Activated CD4-positive, alpha-beta T cell treated with anti-CD3 and anti-CD28 coated beads, Interleukin-2, amount 10 ng/mL, durations not matched to agents 24 days and 14 days (primary cell): ENCODE measurements around the gene SNAPIN. TPM values are rescaled to one million over a fixed set of nuclear protein-coding genes. Genes with fewer than 3 reads are reported as not detected.

Source experiments
- DNase-seq: peaks from one replicate; pipeline ENCODE4 v3.0.0; 2022
- H3K27ac Mint-ChIP-seq: one replicate; pipeline ENCODE4 v1.8.0; 2022; ENCODE audit warnings: mild to moderate bottlenecking, mixed read lengths
- H3K27me3 Mint-ChIP-seq: one replicate; pipeline ENCODE4 v1.8.0; 2022; ENCODE audit warnings: mixed read lengths
- H3K36me3 Mint-ChIP-seq: one replicate; pipeline ENCODE4 v1.8.0; 2022; ENCODE audit warnings: low read depth, mild to moderate bottlenecking, mixed read lengths
- H3K4me1 Mint-ChIP-seq: one replicate; pipeline ENCODE4 v1.8.0; 2021; ENCODE audit warnings: mixed read lengths
- H3K4me3 Mint-ChIP-seq: one replicate; pipeline ENCODE4 v1.8.0; 2022; ENCODE audit warnings: mild to moderate bottlenecking, moderate library complexity, mixed read lengths
- H3K9me3 Mint-ChIP-seq: one replicate; pipeline ENCODE4 v1.8.0; 2021; ENCODE audit warnings: mixed read lengths
- intact Hi-C: fragments of 100-400 bp; cut with micrococcal nuclease; formaldehyde crosslinking; loops from one replicate; pipeline ENCODE4 v1.15.1; 2023
- total RNA-seq: library from RNA; stranded (reverse); gene quantifications from 2 replicates; pipeline ENCODE4 v1.2.3, GENCODE V29; 2022

SNAPIN gene
- total RNA-seq, 1 donor from 2014 or later: 28.6 TPM

- Mint-ChIP-seq H3K4me3 (no peak within 1 kb of the TSS), H3K4me1 (peaks cover 8% of the 10 kb centered on the region), H3K9me3 (no peaks in the 10 kb centered on the region), H3K36me3 (no peaks in the 10 kb centered on the region), H3K27me3 (no peaks in the 10 kb centered on the region), H3K27ac (peak within 1 kb of the TSS; percentile 32)
- intact Hi-C loops: loop anchor here (2.0 kb wide), 1 partner anchor 84 kb away; no protein-coding TSS in a partner anchor
- no peak for DNase-seq
These were observed 42.2 kb upstream of the SNAPIN start, which contains the start of gene S100A14 for GRCh38 chr1:153616144-153616916. TSS of gene S100A14 (minus strand) at chr1:153616325. CDS start at chr1:153615858, 467 bp downstream.

DNA sequence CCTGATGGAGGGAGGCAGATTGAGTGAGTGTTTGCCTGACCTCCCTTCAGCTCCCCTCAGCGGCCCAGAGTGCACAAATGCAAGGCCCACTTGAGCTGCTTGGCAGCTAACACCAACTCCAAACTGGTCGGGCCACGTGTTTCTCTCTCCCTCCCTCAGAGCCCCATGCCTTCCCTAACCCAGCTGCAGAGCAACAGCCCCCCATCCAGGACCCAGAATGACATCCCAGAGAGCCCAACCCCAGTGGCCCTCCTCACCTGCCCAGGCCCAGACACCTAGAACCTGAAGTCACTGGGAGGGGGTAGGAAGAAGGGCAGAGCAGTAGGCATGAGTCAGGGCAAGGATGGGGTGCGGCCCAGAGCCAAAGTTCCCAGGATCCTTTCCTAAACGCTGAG, 41.6 kb upstream of the SNAPIN start:
- intact Hi-C loops: loop anchor here (1.0 to 2.0 kb wide), 4 partner anchors 45 to 106 kb away; no protein-coding TSS in a partner anchor
- H3K9me3 Mint-ChIP-seq: no peaks in the 10 kb centered on the region
- no peaks in the 10 kb centered on the region for H3K27me3 Mint-ChIP-seq
- DNase-seq: no peak
- H3K27ac Mint-ChIP-seq: peak overlapping the region; percentile 32
- H3K4me3 Mint-ChIP-seq: no peak overlapping the region
- no peaks in the 10 kb centered on the region for H3K36me3 Mint-ChIP-seq
- peaks cover 8% of the 10 kb centered on the region for H3K4me1 Mint-ChIP-seq

- no peaks in the 10 kb centered on the region for H3K27me3 Mint-ChIP-seq
- intact Hi-C loops: loop anchor here (1.0 to 2.0 kb wide), 4 partner anchors 45 to 106 kb away; no protein-coding TSS in a partner anchor
- H3K4me1 Mint-ChIP-seq: peaks cover 8% of the 10 kb centered on the region
- peak; percentile 93 for DNase-seq
- no peaks in the 10 kb centered on the region for H3K9me3 Mint-ChIP-seq
- H3K27ac Mint-ChIP-seq: no peak overlapping the region
- no peak overlapping the region for H3K4me3 Mint-ChIP-seq
- H3K36me3 Mint-ChIP-seq: no peaks in the 10 kb centered on the region
These were observed 40.8 kb upstream of the SNAPIN start for GRCh38 chr1:153617663-153618062.

- H3K36me3 Mint-ChIP-seq: no peaks in the 10 kb centered on the region
- no peaks in the 10 kb centered on the region for H3K27me3 Mint-ChIP-seq
- H3K4me3 Mint-ChIP-seq: no peak overlapping the region
- DNase-seq: no peak
- no peaks in the 10 kb centered on the region for H3K9me3 Mint-ChIP-seq
- H3K4me1 Mint-ChIP-seq: peaks cover 8% of the 10 kb centered on the region
- H3K27ac Mint-ChIP-seq: no peak overlapping the region
- intact Hi-C loops: no loop called here
These were observed 39.3 kb upstream of the SNAPIN start for GRCh38 chr1:153619171-153619570.

- Mint-ChIP-seq H3K9me3 (no peaks in the 10 kb centered on the region), H3K36me3 (no peaks in the 10 kb centered on the region), H3K27me3 (no peaks in the 10 kb centered on the region), H3K4me3 (no peak overlapping the region), H3K4me1 (no peaks in the 10 kb centered on the region), H3K27ac (no peak overlapping the region)
- intact Hi-C loops: no loop called here
- DNase-seq: no peak
These were observed 35.4 kb upstream of the SNAPIN start for GRCh38 chr1:153623101-153623500.

DNA sequence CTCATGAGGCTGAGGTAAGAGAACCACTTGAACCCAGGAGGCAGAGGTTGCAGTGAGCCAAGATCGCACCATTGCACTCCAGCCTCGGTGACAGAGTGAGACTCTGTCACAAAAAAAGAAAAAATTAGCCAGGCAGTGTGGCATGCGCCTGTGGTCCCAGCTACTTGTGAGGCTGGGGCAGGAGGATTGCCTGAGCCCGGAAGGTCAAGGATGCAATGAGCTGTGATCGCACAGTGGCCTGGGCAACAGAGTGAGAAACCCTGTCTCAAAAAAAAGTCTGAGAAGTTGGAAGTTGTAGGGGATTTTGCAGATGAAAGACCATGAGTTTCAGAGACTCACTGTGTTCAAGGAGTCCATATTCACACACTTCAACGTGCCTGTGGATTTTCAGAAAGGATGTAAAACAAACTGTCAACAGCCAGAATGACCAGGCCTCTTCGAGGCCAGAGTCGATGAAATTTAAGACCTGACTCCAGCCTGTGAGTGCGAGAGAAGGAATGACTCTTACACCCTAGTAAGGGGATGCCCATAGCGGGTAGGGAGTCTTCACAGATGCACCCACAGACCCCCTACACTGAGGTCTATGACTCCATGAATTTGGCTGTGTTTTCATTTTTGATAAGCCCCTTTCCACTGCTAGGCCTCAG, 33.4 kb upstream of the SNAPIN start:
- H3K9me3 Mint-ChIP-seq: no peaks in the 10 kb centered on the region
- no peaks in the 10 kb centered on the region for H3K36me3 Mint-ChIP-seq
- intact Hi-C loops: no loop called here
- no peaks in the 10 kb centered on the region for H3K27me3 Mint-ChIP-seq
- H3K27ac Mint-ChIP-seq: no peak overlapping the region
- DNase-seq: no peak
- H3K4me1 Mint-ChIP-seq: no peaks in the 10 kb centered on the region
- H3K4me3 Mint-ChIP-seq: no peak overlapping the region

DNA sequence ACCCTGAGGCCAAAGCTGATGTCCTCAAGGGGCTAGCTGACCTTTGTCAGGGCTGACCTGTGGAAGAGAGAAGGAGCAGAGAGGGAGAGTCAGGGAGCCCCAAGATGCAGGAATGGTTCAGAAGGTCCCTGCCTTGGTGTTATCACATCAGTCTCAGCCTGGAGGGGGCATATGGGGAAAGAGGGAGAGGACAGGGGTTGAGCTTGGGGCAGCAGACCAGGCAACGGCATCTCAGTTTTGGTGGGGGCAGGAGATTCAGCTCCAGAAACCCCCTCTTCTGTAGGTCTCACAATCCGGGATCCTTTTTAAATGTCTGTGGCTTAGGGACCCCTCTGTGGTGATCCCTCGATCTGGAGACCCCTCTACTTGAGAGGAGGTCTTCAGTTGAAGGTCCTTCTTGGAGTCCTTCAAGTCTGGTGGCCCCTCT, 32.0 kb upstream of the SNAPIN start:
- Mint-ChIP-seq H3K9me3 (no peaks in the 10 kb centered on the region), H3K36me3 (peaks cover 1% of the 10 kb centered on the region), H3K27me3 (no peaks in the 10 kb centered on the region), H3K4me3 (no peak overlapping the region), H3K27ac (no peak overlapping the region), H3K4me1 (peaks cover 7% of the 10 kb centered on the region)
- DNase-seq: no peak
- intact Hi-C loops: no loop called here

DNA sequence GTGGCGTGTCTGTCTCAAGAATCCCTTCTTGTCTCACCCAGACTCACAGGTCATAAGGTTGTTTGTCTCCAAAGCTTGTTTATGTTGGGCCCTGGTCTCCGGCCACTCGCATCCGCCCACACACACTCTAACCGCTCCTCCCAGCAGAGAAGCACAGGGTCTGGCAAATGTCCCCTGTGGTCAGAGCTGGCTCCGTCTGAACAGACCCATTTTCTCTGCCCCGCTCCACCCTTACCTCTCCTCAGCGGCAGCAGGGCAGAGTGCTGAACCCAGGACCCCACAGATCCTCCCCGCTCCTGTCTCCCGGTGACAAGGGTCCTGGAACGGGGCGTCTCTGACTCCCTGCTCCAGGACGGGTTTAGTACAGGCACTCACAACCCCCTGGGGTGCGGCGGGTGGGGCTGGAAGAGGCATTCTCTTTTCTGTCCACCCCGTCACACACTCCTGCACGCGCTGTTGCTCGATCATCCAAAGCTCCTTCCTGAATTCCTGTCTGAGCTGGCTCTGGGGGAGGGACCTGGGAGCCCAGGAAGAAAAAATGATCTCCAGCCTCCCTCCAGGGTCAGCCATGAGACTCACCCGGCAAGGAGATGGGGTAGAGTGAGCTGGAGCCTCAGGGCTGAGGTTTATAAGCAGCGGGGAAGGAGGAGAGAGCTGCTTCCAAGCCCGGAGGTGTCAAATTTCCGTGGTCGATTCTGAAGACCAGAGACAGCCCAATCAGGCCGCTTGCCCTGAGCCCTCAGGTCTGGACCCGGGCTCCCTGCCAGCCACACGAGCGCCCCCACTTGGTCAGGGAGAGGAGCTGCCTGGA, 31.4 kb upstream of the SNAPIN start, which contains the start of gene S100A13:
Gene S100A13, minus strand, starts transcription at position 602 of the 811 bp plus-strand sequence. CDS start 1,033 bp downstream, outside the sequence.
- Mint-ChIP-seq H3K36me3 (peaks cover 2% of the 10 kb centered on the region), H3K9me3 (no peaks in the 10 kb centered on the region), H3K4me1 (peaks cover 11% of the 10 kb centered on the region), H3K4me3 (no peak within 1 kb of the TSS), H3K27me3 (no peaks in the 10 kb centered on the region), H3K27ac (no peak within 1 kb of the TSS)
- no peak for DNase-seq
- intact Hi-C loops: no loop called here

GRCh38 chr1:153627715-153628626, 30.5 kb upstream of the SNAPIN start, which contains the start of gene S100A1:
TSS of gene S100A1 (plus strand) at chr1:153628434. CDS start at chr1:153630522, 2,088 bp downstream.
- H3K27ac Mint-ChIP-seq: no peak within 1 kb of the TSS
- H3K4me1 Mint-ChIP-seq: peaks cover 16% of the 10 kb centered on the region
- no peaks in the 10 kb centered on the region for H3K27me3 Mint-ChIP-seq
- DNase-seq: no peak
- no peaks in the 10 kb centered on the region for H3K9me3 Mint-ChIP-seq
- peaks cover 3% of the 10 kb centered on the region for H3K36me3 Mint-ChIP-seq
- no peak within 1 kb of the TSS for H3K4me3 Mint-ChIP-seq
- intact Hi-C loops: no loop called here

DNA sequence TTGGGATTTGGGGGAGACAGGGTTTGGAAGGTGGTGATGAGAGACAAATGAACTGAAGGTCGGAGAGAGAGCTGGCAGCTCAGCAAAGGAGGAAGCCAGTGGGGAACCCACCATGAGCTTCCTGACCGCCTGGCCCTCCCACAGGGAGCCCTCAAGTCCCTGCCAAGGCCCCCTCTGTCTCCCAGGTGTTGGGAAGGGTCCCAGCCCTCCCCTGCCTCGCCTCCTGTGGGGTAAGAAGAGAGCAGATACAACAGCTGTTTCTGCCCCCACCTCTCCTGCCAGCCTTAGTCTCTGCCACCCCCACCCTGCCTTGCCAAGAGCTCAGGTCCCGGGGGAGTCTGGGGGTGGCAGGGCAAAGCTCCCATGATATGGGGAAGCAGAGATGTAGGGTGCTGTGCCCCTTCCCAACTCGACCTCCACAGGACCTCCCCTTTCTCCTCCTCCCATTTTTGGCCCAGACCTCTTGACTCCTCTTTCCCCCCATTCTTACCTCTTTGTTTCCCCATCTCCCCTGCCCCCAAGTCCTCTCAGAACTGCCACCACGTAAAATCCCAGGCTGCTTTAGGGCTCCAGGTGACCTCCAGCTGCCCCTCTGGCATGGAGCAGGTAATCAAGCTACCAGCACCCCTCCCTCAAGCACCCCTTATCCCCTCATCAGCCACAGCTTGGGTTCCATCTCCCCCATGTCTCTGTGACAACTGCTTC, 29.7 kb upstream of the SNAPIN start:
- H3K4me3 Mint-ChIP-seq: no peak overlapping the region
- no peaks in the 10 kb centered on the region for H3K9me3 Mint-ChIP-seq
- peaks cover 23% of the 10 kb centered on the region for H3K4me1 Mint-ChIP-seq
- DNase-seq: no peak
- H3K27me3 Mint-ChIP-seq: no peaks in the 10 kb centered on the region
- H3K36me3 Mint-ChIP-seq: peaks cover 3% of the 10 kb centered on the region
- H3K27ac Mint-ChIP-seq: no peak overlapping the region
- intact Hi-C loops: no loop called here

DNA sequence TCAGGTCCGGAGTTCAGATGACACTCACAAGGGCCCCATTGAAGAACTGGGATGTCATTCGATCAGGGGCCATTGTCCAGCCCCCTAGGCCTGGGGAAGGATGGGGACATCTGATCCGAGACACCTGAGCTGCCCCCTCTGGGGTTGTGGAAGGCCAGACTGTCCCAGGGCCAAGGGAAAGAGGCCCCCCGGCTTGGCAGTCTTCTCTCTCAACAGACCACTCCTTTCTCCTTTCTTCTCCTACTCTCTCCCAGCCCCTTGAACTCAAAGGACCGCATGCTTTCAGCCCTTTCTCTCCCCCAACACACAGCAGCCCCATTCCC, 29.2 kb upstream of the SNAPIN start:
- Mint-ChIP-seq H3K9me3 (no peaks in the 10 kb centered on the region), H3K36me3 (peaks cover 6% of the 10 kb centered on the region)

GRCh38 chr1:153629971-153630370, 28.5 kb upstream of the SNAPIN start:
- H3K4me3 Mint-ChIP-seq: no peak overlapping the region
- H3K27me3 Mint-ChIP-seq: no peaks in the 10 kb centered on the region
- no peak for DNase-seq
- peaks cover 24% of the 10 kb centered on the region for H3K4me1 Mint-ChIP-seq
- H3K36me3 Mint-ChIP-seq: peaks cover 10% of the 10 kb centered on the region
- H3K27ac Mint-ChIP-seq: no peak overlapping the region
- intact Hi-C loops: loop anchor here (5.0 kb wide), 2 partner anchors 58 to 98 kb away; no protein-coding TSS in a partner anchor
- no peaks in the 10 kb centered on the region for H3K9me3 Mint-ChIP-seq

More for the DNA sequence above, 29.2 kb upstream of the SNAPIN start:
- peak overlapping the region; percentile 21 for H3K27ac Mint-ChIP-seq
- no peak overlapping the region for H3K4me3 Mint-ChIP-seq
- H3K27me3 Mint-ChIP-seq: no peaks in the 10 kb centered on the region
- peaks cover 23% of the 10 kb centered on the region for H3K4me1 Mint-ChIP-seq
- DNase-seq: no peak
- intact Hi-C loops: no loop called here
